GM12892 (cell line): ENCODE measurements around the gene ARHGEF19.

Experiments
- DNase-seq: peaks from one replicate; pipeline ENCODE4 v3.0.0; 2011; ENCODE audit not compliant: insufficient read length
- FAIRE-seq: peaks from 2 replicates; lab custom pipeline; 2011; peaks lifted over from hg19 to GRCh38; lab: Jason Lieb, UNC
- POLR2A ChIP-seq: IDR thresholded peaks from 2 replicates; pipeline ENCODE4 v1.6.1; 2011; ENCODE audit warnings: low read depth, low read length, control low read depth
- POLR2AphosphoS5 ChIP-seq: IDR thresholded peaks from 2 replicates; pipeline ENCODE4 v1.6.1; 2011; ENCODE audit warnings: low read depth, low read length, control low read depth
- TAF1 ChIP-seq: IDR thresholded peaks from 2 replicates; pipeline ENCODE4 v1.6.1; 2011; ENCODE audit warnings: low read depth, mild to moderate bottlenecking, control low read depth, low read length, borderline replicate concordance

ARHGEF19 gene

GRCh38 chr1:16181887-16182719, 30.3 kb downstream of the ARHGEF19 start:
- FAIRE-seq (no peak), DNase-seq (no peak)
- TF ChIP-seq POLR2A = no peak
- no peak for TF ChIP-seq POLR2AphosphoS5
- no peak for TF ChIP-seq TAF1

- no peak for FAIRE-seq
- TF ChIP-seq TAF1 (no peak), POLR2AphosphoS5 (no peak), POLR2A (no peak)
- no peak for DNase-seq
These were observed 32.1 kb downstream of the ARHGEF19 start for GRCh38 chr1:16180291-16180824.

GRCh38 chr1:16178596-16179497, 33.6 kb downstream of the ARHGEF19 start:
- TF ChIP-seq POLR2AphosphoS5 = no peak
- no peak for FAIRE-seq
- DNase-seq = no peak

GRCh38 chr1:16177306-16177705, 35.1 kb downstream of the ARHGEF19 start:
- no peak for FAIRE-seq
- no peak for TF ChIP-seq TAF1
- no peak for TF ChIP-seq POLR2AphosphoS5
- TF ChIP-seq POLR2A = no peak

GRCh38 chr1:16176653-16177052, 35.8 kb downstream of the ARHGEF19 start:
- FAIRE-seq = no peak
- TF ChIP-seq POLR2AphosphoS5 (no peak), TAF1 (no peak), POLR2A (no peak)

More at GRCh38 chr1:16177306-16177705, 35.1 kb downstream of the ARHGEF19 start:
- DNase-seq = no peak

GRCh38 chr1:16175610-16176553, 36.6 kb downstream of the ARHGEF19 start:
- FAIRE-seq = no peak
- no peak for TF ChIP-seq POLR2AphosphoS5

More at GRCh38 chr1:16176653-16177052, 35.8 kb downstream of the ARHGEF19 start:
- DNase-seq = no peak

GRCh38 chr1:16174886-16175598, 37.4 kb downstream of the ARHGEF19 start:
- FAIRE-seq (no peak), DNase-seq (no peak)
- TF ChIP-seq TAF1 = no peak
- TF ChIP-seq POLR2A = no peak
- no peak for TF ChIP-seq POLR2AphosphoS5

More at GRCh38 chr1:16175610-16176553, 36.6 kb downstream of the ARHGEF19 start:
- DNase-seq = no peak

- FAIRE-seq (no peak), DNase-seq (no peak)
These were observed 38.1 kb downstream of the ARHGEF19 start for GRCh38 chr1:16174261-16174868.

GRCh38 chr1:16173447-16174260, 38.8 kb downstream of the ARHGEF19 start:
- TF ChIP-seq TAF1 = no peak
- TF ChIP-seq POLR2AphosphoS5 = no peak
- no peak for TF ChIP-seq POLR2A
- DNase-seq (no peak), FAIRE-seq (no peak)

More at GRCh38 chr1:16174261-16174868, 38.1 kb downstream of the ARHGEF19 start:
- TF ChIP-seq POLR2AphosphoS5 = no peak
- no peak for TF ChIP-seq TAF1
- no peak for TF ChIP-seq POLR2A
